Adrenal gland (tissue), 12 donors: ENCODE results near the gene DIO3. TPM values are rescaled to one million over a fixed set of nuclear protein-coding genes. Genes with fewer than 3 reads are reported as not detected.

Source experiments
- DNase-seq, 7 donors: peaks; one replicate each; pipeline ENCODE4 v3.0.0-alpha.2; 2019 to 2020
- H3K27ac ChIP-seq, 5 donors: fragments of 200-600 bp; sonication (generic) in 4 of 5; 1 replicate in 3 of 5; 2 replicates in 2 of 5; pipeline versions ENCODE4 v1.5.1 to v1.8.0; 2016 to 2020; ENCODE audit warnings: mild to moderate bottlenecking in 1 of 5
- H3K27me3 ChIP-seq: fragments of 200-600 bp; 2 replicates; pipeline ENCODE4 v1.8.0; 2021
- H3K36me3 ChIP-seq, 2 donors: fragments of 200-600 bp; replicated peaks in 1 of 2; 1 replicate in 1 of 2; 2 replicates in 1 of 2; pipeline versions ENCODE4 v1.5.1 to v1.8.0; 2018 to 2022
- H3K4me1 ChIP-seq, 2 donors: fragments of 200-600 bp; replicated peaks in 1 of 2; 1 replicate in 1 of 2; 2 replicates in 1 of 2; pipeline versions ENCODE4 v1.5.1 to v1.8.0; 2018 to 2021
- H3K4me3 ChIP-seq, 4 donors: fragments of 200-600 bp; sonication (generic) in 3 of 4; one replicate each; pipeline ENCODE4 v1.5.1; 2016 to 2018
- H3K9me3 ChIP-seq, 3 donors: fragments of 200-600 bp; sonication (generic) in 1 of 3; replicated peaks in 1 of 3; 1 replicate in 2 of 3; 2 replicates in 1 of 3; pipeline versions ENCODE4 v1.5.1 to v1.8.0; 2016 to 2021
- CTCF ChIP-seq, 6 experiments: fragments of 450-650 bp in 4 of 6; fragments of 200-600 bp in 2 of 6; sonication (generic) in 1 of 6; IDR thresholded peaks; 1 replicate in 5 of 6; 2 replicates in 1 of 6; pipeline versions ENCODE4 v1.5.1 to v1.8.0; 2016 to 2021; ENCODE audit warnings: antibody characterized with exemption in 6 of 6, mild to moderate bottlenecking in 2 of 6, moderate library complexity in 1 of 6
- POLR2A ChIP-seq, 2 donors: fragments of 450-650 bp; IDR thresholded peaks; one replicate each; pipeline ENCODE4 v1.6.1; 2017; ENCODE audit warnings: antibody characterized with exemption in 2 of 2, mild to moderate bottlenecking in 2 of 2, moderate library complexity in 1 of 2
- WGBS, 4 donors: extraction: QIAGEN DNeasy Blood & Tissue Kit in 2 of 4; methylation state at CpG; one replicate each; pipeline versions ENCODE4 v1.1.5 to v1.1.7; 2013 to 2017; 5-methylcytosine and 5-hydroxymethylcytosine counted together
- intact Hi-C, 2 donors: fragments of 100-400 bp; cut with DNase I; formaldehyde crosslinking; loops; one replicate each; pipeline versions ENCODE4 v1.14.1 to v1.15.0; 2022 to 2023
- polyA plus RNA-seq, 3 donors: library from polyadenylated mRNA; stranded (reverse); fragments of 200-250 nt in 2 of 3; fragments of 350-450 nt in 1 of 3; fragmentation: Illumina TruSeq in 1 of 3; extraction: RNeasy Lipid Tissue Mini Kit (QIAGEN cat#74804) in 1 of 3; gene quantifications; one replicate each; pipeline ENCODE4 v1.2.3, GENCODE V29; 2013 to 2014
- total RNA-seq, 9 donors: library from RNA; depleted of rRNA in 4 of 9; stranded (reverse); fragments of >200 nt in 4 of 9; fragments of 120-200 nt in 1 of 9; fragmentation: NEBNext Ultra II Directional in 1 of 9; extraction: Animal tissue kit (Norgen Biotek cat#: 25700) in 1 of 9; gene quantifications; one replicate each; pipeline versions ENCODE4 v1.1.0 to v1.2.4, GENCODE V29; 2013 to 2023
- donor health status: healthy with polysubstance abuse.
- donor health status: Bipolar disorder and iron deficiency.
- donor health status: DM: yes; HTN: yes; CAD: no.
- donor health status: DM: no; HTN: no; CAD: no.
- donor health status: DM: no; HTN: no; CAD: no.
- donor health status: DM: yes; HTN: yes; CAD: no.

The DIO3 gene
- total and polyA plus RNA-seq, 12 donors = 0.16 to 1.8 (median 0.27) TPM; not detected in 3

DNA sequence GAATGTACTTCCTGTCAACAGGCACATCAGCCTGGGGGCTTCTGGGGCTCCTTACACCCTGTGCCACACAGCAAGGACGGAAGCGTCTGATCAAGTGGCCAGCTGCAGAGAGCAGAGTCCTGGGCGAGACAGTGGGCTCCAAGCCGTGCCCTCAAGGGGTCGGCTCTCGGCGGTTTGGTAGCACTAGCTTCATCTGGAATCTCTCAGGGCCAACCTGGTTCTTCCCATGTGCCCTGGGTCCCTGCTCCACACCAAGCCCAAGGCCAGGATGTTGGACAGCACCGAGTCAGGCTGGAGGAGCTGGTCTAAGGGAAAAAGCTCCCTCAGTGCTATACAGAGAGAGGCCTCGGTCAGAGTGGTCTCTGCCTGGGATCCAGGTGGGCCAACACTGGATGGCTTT lies 20.5 kb downstream of the DIO3 start:
- 78 to 87% (median 82%) methylated on average over 2 to 9 of the region's 9 CpGs for WGBS, 4 donors
- H3K4me3 ChIP-seq = no peak overlapping the region
- H3K4me1 ChIP-seq = no peaks in the 10 kb centered on the region
- H3K27ac ChIP-seq = no peak overlapping the region
- H3K27me3 ChIP-seq = no peaks in the 10 kb centered on the region
- DNase-seq = no peak
- no peaks in the 10 kb centered on the region for H3K9me3 ChIP-seq
- no peaks in the 10 kb centered on the region for H3K36me3 ChIP-seq
- intact Hi-C loops = no loop called here
- TF ChIP-seq POLR2A (IDR thresholded peaks at IDR 0.05) (no peak), CTCF (IDR thresholded peaks at IDR 0.05) (no peak)

GRCh38 chr14:101582294-101582693 lies 21.0 kb downstream of the DIO3 start:
- Histone ChIP-seq H3K27me3 (no peaks in the 10 kb centered on the region), H3K4me3 (no peak overlapping the region), H3K9me3 (no peaks in the 10 kb centered on the region), H3K36me3 (no peaks in the 10 kb centered on the region), H3K27ac (no peak overlapping the region), H3K4me1 (no peaks in the 10 kb centered on the region)
- no peak for TF ChIP-seq CTCF (IDR thresholded peaks at IDR 0.05)
- no peak for TF ChIP-seq POLR2A (IDR thresholded peaks at IDR 0.05)
- WGBS, 4 donors = 46 to 88% (median 84%) methylated on average over 4 to 5 of the region's 5 CpGs
- DNase-seq = no peak
- intact Hi-C loops = no loop called here

DNA sequence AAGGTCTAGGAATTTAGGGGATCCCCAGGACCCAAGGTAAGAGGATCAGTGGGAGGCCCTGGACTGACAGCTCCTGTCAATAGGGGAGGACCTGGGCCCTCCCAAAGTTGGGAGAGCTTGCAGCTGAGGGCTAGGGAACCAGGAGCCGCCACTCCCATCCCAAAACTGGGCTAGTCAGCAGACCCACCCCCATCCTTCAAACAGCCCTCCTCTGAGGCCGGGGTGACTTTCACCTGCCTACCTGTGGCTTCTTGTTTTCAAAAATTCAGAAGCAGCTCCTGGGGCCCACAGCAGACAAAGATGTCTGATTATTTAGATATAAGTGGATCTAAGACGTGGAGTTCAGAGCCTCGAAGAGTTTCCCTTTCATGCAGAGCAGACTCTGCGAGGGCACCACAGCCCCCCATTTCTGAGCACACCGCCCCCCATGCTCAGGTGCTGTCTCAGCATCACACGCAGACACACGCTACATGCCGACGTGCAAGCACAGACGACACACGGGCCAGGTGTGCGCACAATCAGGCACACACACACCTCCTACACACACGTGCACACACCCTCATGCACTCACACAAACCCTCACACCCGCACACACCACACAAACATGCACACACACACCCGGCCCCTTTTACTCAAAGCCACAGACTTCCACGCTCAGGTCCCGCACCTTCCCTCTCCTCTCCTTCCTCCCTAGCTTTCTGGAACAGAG lies 21.9 kb downstream of the DIO3 start:
- no peak for DNase-seq
- TF ChIP-seq POLR2A (IDR thresholded peaks at IDR 0.05) = no peak
- TF ChIP-seq CTCF (IDR thresholded peaks at IDR 0.05) = no peak
- Histone ChIP-seq H3K27ac (no peak overlapping the region), H3K27me3 (no peaks in the 10 kb centered on the region), H3K4me3 (no peak overlapping the region), H3K36me3 (no peaks in the 10 kb centered on the region), H3K4me1 (no peaks in the 10 kb centered on the region), H3K9me3 (no peaks in the 10 kb centered on the region)
- intact Hi-C loops = no loop called here
- WGBS, 4 donors = 83 to 91% (median 87%) methylated on average over 14 to 18 of the region's 18 CpGs

- Histone ChIP-seq H3K27ac (no peak overlapping the region), H3K4me3 (no peak overlapping the region), H3K9me3 (no peaks in the 10 kb centered on the region), H3K27me3 (no peaks in the 10 kb centered on the region), H3K36me3 (no peaks in the 10 kb centered on the region), H3K4me1 (no peaks in the 10 kb centered on the region)
- no peak for DNase-seq
- intact Hi-C loops = no loop called here
- TF ChIP-seq POLR2A (IDR thresholded peaks at IDR 0.05) (no peak), CTCF (IDR thresholded peaks at IDR 0.05) (no peak)
- WGBS, 4 donors = 60 to 87% (median 80%) methylated on average over 4 to 7 of the region's 7 CpGs
Measured at GRCh38 chr14:101583715-101584054, 22.4 kb downstream of the DIO3 start.
